Activated CD4-positive, alpha-beta memory T cell treated with anti-CD3 and anti-CD28 coated beads for 36 hours (primary cell): ENCODE measurements around the gene NPM3. TPM values are rescaled to one million over a fixed set of nuclear protein-coding genes. Genes with fewer than 3 reads are reported as not detected.

Experiments used
- CTCF ChIA-PET: fragments of 350-600 bp; sonication (Branson Sonifier 250); formaldehyde crosslinking; loops from one replicate; lab custom pipeline; 2021; ENCODE audit warnings: antibody characterized with exemption, inconsistent platforms; lab: Charles Lee
- POLR2A ChIA-PET: fragments of 350-600 bp; sonication (Branson Sonifier 250); formaldehyde crosslinking; loops from one replicate; lab custom pipeline; 2021; ENCODE audit warnings: antibody characterized with exemption; lab: Charles Lee
- DNase-seq: peaks from one replicate; pipeline ENCODE4 v3.0.0-alpha.2; 2020
- H3K27ac Mint-ChIP-seq: one replicate; pipeline ENCODE4 v1.8.0; 2021; ENCODE audit warnings: mixed read lengths
- H3K27me3 Mint-ChIP-seq: one replicate; pipeline ENCODE4 v1.8.0; 2021; ENCODE audit warnings: mixed read lengths
- H3K36me3 Mint-ChIP-seq: one replicate; pipeline ENCODE4 v1.8.0; 2021; ENCODE audit warnings: mixed read lengths
- H3K4me1 Mint-ChIP-seq: one replicate; pipeline ENCODE4 v1.8.0; 2021; ENCODE audit warnings: low read depth, mixed read lengths
- H3K4me3 Mint-ChIP-seq: one replicate; pipeline ENCODE4 v1.8.0; 2021; ENCODE audit warnings: mild to moderate bottlenecking, mixed read lengths
- H3K9me3 Mint-ChIP-seq: one replicate; pipeline ENCODE4 v1.8.0; 2021; ENCODE audit warnings: mixed read lengths
- intact Hi-C: fragments of 100-400 bp; cut with micrococcal nuclease; formaldehyde crosslinking; loops from one replicate; pipeline ENCODE4 v1.15.1; 2023
- total RNA-seq, 2 experiments: library from RNA; stranded (reverse); gene quantifications; one replicate each; pipeline ENCODE4 v1.2.3, GENCODE V29; 2021

Gene NPM3
- total RNA-seq, 2 experiments from 2014 or later = 168 to 172 TPM

GRCh38 chr10:101774589-101775272 is 8.5 kb downstream of the NPM3 start:
- H3K36me3 Mint-ChIP-seq = peaks cover 15% of the 10 kb centered on the region
- intact Hi-C loops = no loop called here
- H3K27ac Mint-ChIP-seq = no peak overlapping the region
- no peaks in the 10 kb centered on the region for H3K9me3 Mint-ChIP-seq
- CTCF ChIA-PET = interaction anchor here (0.5 to 4.7 kb wide), 6 partner anchors 8 to 922 kb away, joined by 3 to 39 read pairs (median 5); partner anchors contain the start of gene NPM3
- H3K4me3 Mint-ChIP-seq = no peak overlapping the region
- no peak for DNase-seq
- POLR2A ChIA-PET = interaction anchor here (2.4 kb wide), 1 partner anchor 8 kb away, joined by 7 read pairs; the partner anchor contains the start of gene NPM3
- peaks cover 26% of the 10 kb centered on the region for H3K4me1 Mint-ChIP-seq
- H3K27me3 Mint-ChIP-seq = peaks cover 68% of the 10 kb centered on the region

- CTCF ChIA-PET = interaction anchor here (0.7 to 4.7 kb wide), 9 partner anchors 8 to 632 kb away, joined by 3 to 39 read pairs (median 5); partner anchors contain the start of gene NPM3
- intact Hi-C loops = no loop called here
These were observed 9.2 kb downstream of the NPM3 start for GRCh38 chr10:101773923-101774588.

GRCh38 chr10:101772895-101773761 is 10.1 kb downstream of the NPM3 start:
- POLR2A ChIA-PET = interaction anchor here (0.7 to 2.4 kb wide), 3 partner anchors 10 to 178 kb away, joined by 3 to 7 read pairs (median 3); partner anchors contain the start of gene NPM3
- Mint-ChIP-seq H3K27ac (no peak overlapping the region), H3K36me3 (peaks cover 9% of the 10 kb centered on the region), H3K9me3 (no peaks in the 10 kb centered on the region), H3K27me3 (peaks cover 66% of the 10 kb centered on the region), H3K4me3 (no peak overlapping the region), H3K4me1 (peaks cover 15% of the 10 kb centered on the region)
- DNase-seq = no peak
- CTCF ChIA-PET = interaction anchor here (0.7 to 4.7 kb wide), 9 partner anchors 9 to 631 kb away, joined by 3 to 39 read pairs (median 4); partner anchors contain the start of gene NPM3
- intact Hi-C loops = no loop called here

More at GRCh38 chr10:101773923-101774588, 9.2 kb downstream of the NPM3 start:
- POLR2A ChIA-PET = interaction anchor here (0.7 to 2.4 kb wide), 2 partner anchors 9 to 179 kb away, joined by 3 to 7 read pairs; partner anchors contain the start of gene NPM3
- no peaks in the 10 kb centered on the region for H3K9me3 Mint-ChIP-seq
- no peak overlapping the region for H3K4me3 Mint-ChIP-seq
- H3K36me3 Mint-ChIP-seq = peaks cover 13% of the 10 kb centered on the region
- peaks cover 19% of the 10 kb centered on the region for H3K4me1 Mint-ChIP-seq
- peaks cover 67% of the 10 kb centered on the region for H3K27me3 Mint-ChIP-seq
- DNase-seq = no peak
- H3K27ac Mint-ChIP-seq = no peak overlapping the region

- intact Hi-C loops = no loop called here
- Mint-ChIP-seq H3K4me1 (peaks cover 15% of the 10 kb centered on the region), H3K27me3 (peaks cover 57% of the 10 kb centered on the region), H3K27ac (no peak overlapping the region), H3K36me3 (peaks cover 1% of the 10 kb centered on the region), H3K4me3 (no peak overlapping the region), H3K9me3 (no peaks in the 10 kb centered on the region)
- no peak for DNase-seq
- POLR2A ChIA-PET = interaction anchor here (1.2 kb wide), 1 partner anchor 10 kb away, joined by 3 read pairs; no protein-coding TSS in a partner anchor
- CTCF ChIA-PET = interaction anchor here (0.7 to 4.7 kb wide), 5 partner anchors 10 to 171 kb away, joined by 3 to 39 read pairs (median 7); partner anchors contain the start of gene NPM3
These were observed 11.0 kb downstream of the NPM3 start for GRCh38 chr10:101772017-101772894.

- intact Hi-C loops = no loop called here
- no peak for DNase-seq
- CTCF ChIA-PET = interaction anchor here (3.2 to 4.7 kb wide), 2 partner anchors 11 to 169 kb away, joined by 17 to 39 read pairs; partner anchors contain the start of gene NPM3
- Mint-ChIP-seq H3K27ac (no peak overlapping the region), H3K27me3 (peaks cover 56% of the 10 kb centered on the region), H3K4me1 (peaks cover 11% of the 10 kb centered on the region), H3K36me3 (no peaks in the 10 kb centered on the region), H3K9me3 (no peaks in the 10 kb centered on the region), H3K4me3 (no peak overlapping the region)
- POLR2A ChIA-PET = no interaction called here
These were observed 11.9 kb downstream of the NPM3 start for GRCh38 chr10:101771380-101771779.

GRCh38 chr10:101770331-101771215 is 12.7 kb downstream of the NPM3 start:
- no peak overlapping the region for H3K27ac Mint-ChIP-seq
- H3K4me3 Mint-ChIP-seq = no peak overlapping the region
- CTCF ChIA-PET = interaction anchor here (1.9 to 4.7 kb wide), 2 partner anchors 11 to 12 kb away, joined by 9 to 39 read pairs; partner anchors contain the start of gene NPM3
- DNase-seq = no peak
- no peaks in the 10 kb centered on the region for H3K36me3 Mint-ChIP-seq
- no peaks in the 10 kb centered on the region for H3K9me3 Mint-ChIP-seq
- POLR2A ChIA-PET = no interaction called here
- H3K4me1 Mint-ChIP-seq = peaks cover 11% of the 10 kb centered on the region
- intact Hi-C loops = no loop called here
- H3K27me3 Mint-ChIP-seq = peaks cover 62% of the 10 kb centered on the region

GRCh38 chr10:101769541-101770180 is 13.6 kb downstream of the NPM3 start:
- intact Hi-C loops = no loop called here
- Mint-ChIP-seq H3K36me3 (no peaks in the 10 kb centered on the region), H3K9me3 (no peaks in the 10 kb centered on the region), H3K4me1 (peaks cover 8% of the 10 kb centered on the region), H3K27me3 (peaks cover 56% of the 10 kb centered on the region), H3K27ac (no peak overlapping the region), H3K4me3 (no peak overlapping the region)
- POLR2A ChIA-PET = no interaction called here
- CTCF ChIA-PET = interaction anchor here (1.2 to 1.9 kb wide), 2 partner anchors 12 to 167 kb away, joined by 4 to 9 read pairs; no protein-coding TSS in a partner anchor
- no peak for DNase-seq

GRCh38 chr10:101768791-101769170 is 14.5 kb downstream of the NPM3 start:
- DNase-seq = no peak
- H3K4me1 Mint-ChIP-seq = no peaks in the 10 kb centered on the region
- intact Hi-C loops = no loop called here
- ChIA-PET CTCF (interaction anchor here (0.5 to 1.9 kb wide), 3 partner anchors 12 to 233 kb away, joined by 3 to 9 read pairs (median 4); no protein-coding TSS in a partner anchor), POLR2A (no interaction called here)
- H3K27me3 Mint-ChIP-seq = peaks cover 49% of the 10 kb centered on the region
- H3K4me3 Mint-ChIP-seq = no peak overlapping the region
- no peaks in the 10 kb centered on the region for H3K36me3 Mint-ChIP-seq
- no peaks in the 10 kb centered on the region for H3K9me3 Mint-ChIP-seq
- H3K27ac Mint-ChIP-seq = no peak overlapping the region

GRCh38 chr10:101767966-101768790 is 15.1 kb downstream of the NPM3 start:
- POLR2A ChIA-PET = no interaction called here
- Mint-ChIP-seq H3K4me1 (no peaks in the 10 kb centered on the region), H3K4me3 (no peak overlapping the region), H3K9me3 (no peaks in the 10 kb centered on the region), H3K27ac (no peak overlapping the region), H3K27me3 (peaks cover 43% of the 10 kb centered on the region), H3K36me3 (no peaks in the 10 kb centered on the region)
- CTCF ChIA-PET = interaction anchor here (1.2 to 1.9 kb wide), 2 partner anchors 13 to 166 kb away, joined by 4 to 9 read pairs; no protein-coding TSS in a partner anchor
- intact Hi-C loops = no loop called here
- no peak for DNase-seq
